ENCODE results near the gene SRRT.

GRCh38 chr7:100867776-100868485, 7.0 kb upstream of the SRRT start:
- TF ChIP-seq CTCF (IDR thresholded peaks at IDR 0.05; ENCODE audit: insufficient read depth, low read length) (no peak), REST (IDR thresholded peaks at IDR 0.05; ENCODE audit: insufficient replicate concordance, low read depth) (no peak)
